Endothelial cell of hepatic sinusoid (primary cell): ENCODE data around the gene ELF5.

Source experiments
- in situ Hi-C: cut with HindIII; loops from 2 replicates; pipeline ENCODE4 v1.10.0; 2017; ENCODE audit warnings: low sequenced_read_pairs

Gene ELF5

DNA sequence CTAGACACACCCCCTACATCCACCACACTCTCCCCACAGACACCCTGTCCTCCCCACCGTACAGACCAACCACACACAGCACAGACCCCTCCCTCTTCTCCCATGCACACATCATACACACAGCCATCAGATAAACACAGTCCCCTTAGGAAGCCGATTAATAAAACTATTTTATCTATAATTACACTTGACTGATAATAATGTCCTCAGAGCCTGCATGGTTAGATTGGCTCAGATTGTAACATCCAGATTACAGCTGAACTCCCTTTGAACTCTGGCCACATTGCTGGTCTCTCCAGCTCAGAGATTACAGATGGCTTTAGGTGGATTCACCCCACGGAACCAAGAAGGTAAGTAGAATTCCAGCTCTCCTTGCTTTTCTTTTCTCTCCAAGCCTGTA, 9.5 kb upstream of the ELF5 start:
- in situ Hi-C loops = no loop called here

DNA sequence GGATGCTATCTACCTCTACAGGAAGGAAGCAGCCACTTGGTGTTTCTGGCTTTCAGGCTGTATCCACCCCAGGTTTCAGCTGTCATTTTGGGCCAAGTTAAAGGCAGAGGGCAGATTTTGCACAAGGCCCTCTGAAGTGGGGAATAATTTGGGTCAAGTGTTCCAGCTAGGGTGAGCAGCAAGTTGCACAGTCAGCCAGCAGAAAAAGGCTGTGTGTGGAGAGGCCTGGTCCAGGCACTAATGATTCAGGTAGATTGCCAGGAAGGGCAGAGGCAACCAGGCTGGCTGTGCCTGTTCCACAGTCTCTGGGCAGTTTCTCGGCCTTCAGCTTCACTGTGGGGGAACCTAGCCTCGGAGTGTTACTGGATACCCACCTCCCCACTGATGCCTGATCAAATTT, 8.6 kb upstream of the ELF5 start:
- in situ Hi-C loops = no loop called here

DNA sequence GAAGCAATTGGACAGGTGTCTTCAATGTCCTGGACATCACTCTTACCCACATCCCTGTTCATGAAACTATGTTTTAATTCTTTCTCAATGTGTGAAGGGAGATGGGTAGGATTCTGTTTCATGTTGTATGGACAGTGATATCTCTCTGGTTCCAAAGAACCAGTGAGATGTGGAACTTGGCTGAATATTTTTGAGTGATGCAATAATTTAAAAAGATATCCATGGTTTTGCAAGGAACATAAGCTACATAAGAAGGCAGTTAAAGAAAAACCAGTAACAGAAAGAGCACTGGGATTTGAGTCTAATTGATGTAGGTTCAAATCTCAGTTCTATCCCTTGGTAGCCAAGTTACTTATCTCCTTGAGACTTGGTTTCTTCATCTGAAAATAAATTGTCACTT, 7.7 kb upstream of the ELF5 start:
- in situ Hi-C loops = no loop called here

DNA sequence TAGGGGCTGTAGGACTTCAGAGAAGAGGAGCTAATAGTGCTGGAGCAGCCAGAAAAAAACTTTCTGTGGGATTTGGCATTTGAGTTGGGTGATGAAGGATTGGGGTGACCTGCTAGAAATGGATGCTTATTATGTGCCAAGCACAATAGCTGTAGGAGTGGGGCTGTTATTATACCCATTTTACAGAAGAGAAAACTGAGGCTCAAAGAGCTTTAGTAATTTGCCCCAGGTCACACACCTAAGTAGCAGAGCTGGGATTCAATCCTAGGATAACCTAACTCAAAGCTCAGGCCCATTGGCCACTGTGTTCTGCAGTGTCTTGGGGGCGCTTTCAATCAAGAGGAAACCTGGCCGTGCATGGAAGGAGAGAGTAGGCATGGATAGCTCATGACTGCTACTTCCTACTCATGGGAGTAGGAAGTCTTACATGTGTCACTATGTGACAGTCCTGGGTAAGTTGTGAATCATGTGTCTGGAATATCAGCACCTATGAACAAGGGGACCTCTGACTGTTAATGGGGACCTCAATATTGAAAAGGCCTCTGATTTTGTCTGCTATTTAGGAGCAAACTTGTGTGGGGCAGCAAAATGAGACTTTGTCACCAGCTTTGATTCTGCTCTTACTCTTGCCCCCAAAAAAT, 6.1 kb upstream of the ELF5 start:
- in situ Hi-C loops = loop anchor here (10.0 kb wide), 1 partner anchor 895 kb away; the partner anchor contains the start of gene SLC1A2

DNA sequence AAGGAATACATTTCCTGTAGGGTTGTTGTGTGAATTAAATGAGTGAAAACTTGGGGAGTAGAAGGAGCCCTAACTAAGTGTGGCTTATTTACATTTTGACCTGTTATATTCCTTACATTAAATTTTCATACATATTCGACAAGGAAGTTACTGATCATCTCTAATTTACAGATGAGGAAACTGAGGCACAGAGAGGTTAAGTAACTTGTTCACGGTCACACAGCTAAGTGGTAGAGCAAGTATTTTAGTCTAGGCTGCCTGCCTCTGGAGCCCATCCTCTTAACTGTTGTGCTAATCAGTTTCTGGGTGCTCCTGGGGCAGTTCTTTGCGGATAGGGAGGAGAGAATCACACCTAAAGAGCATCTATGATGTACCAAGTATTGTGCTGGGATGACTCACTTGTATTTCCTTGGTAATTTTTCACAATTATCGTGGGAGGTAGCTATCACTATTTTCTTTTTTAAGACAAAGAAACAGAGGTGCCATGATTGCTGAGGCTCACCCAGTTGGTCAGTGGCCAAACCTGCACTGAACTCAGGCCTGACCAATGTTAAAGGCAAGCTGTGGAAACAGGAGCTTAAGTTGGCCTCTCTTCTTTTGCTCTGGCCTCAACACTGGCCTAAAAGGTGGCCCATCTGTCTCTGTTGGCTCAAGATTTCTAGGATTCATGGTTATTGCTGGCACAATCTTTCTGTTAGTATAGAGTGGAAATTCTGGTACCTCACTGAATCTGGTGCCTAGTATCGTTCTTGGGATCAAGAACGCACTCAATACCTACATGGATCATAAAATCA, 2.9 kb upstream of the ELF5 start:
- in situ Hi-C loops = loop anchor here (10.0 kb wide), 1 partner anchor 898 kb away; the partner anchor contains the start of gene SLC1A2

DNA sequence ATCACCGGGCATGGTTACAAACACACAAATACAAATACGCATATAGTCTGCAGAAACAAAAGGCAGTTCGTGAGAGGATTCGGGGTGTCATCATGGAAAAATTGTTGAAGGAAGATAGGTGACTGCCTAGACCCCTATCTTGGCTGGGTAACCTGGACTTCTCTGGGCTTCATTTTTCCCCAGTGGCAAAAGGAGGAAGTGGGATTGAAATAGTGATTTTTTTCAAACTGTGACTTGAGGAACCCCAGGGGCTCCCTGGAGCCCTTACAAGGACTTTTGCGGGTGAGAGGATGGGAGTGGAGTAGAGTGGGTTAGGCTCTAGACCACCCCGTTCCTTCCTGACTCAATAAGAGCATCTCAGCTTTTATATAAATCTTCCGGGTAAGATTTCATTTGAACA, 1.0 kb upstream of the ELF5 start:
- in situ Hi-C loops = loop anchor here (10.0 kb wide), 1 partner anchor 900 kb away; the partner anchor contains the start of gene SLC1A2

DNA sequence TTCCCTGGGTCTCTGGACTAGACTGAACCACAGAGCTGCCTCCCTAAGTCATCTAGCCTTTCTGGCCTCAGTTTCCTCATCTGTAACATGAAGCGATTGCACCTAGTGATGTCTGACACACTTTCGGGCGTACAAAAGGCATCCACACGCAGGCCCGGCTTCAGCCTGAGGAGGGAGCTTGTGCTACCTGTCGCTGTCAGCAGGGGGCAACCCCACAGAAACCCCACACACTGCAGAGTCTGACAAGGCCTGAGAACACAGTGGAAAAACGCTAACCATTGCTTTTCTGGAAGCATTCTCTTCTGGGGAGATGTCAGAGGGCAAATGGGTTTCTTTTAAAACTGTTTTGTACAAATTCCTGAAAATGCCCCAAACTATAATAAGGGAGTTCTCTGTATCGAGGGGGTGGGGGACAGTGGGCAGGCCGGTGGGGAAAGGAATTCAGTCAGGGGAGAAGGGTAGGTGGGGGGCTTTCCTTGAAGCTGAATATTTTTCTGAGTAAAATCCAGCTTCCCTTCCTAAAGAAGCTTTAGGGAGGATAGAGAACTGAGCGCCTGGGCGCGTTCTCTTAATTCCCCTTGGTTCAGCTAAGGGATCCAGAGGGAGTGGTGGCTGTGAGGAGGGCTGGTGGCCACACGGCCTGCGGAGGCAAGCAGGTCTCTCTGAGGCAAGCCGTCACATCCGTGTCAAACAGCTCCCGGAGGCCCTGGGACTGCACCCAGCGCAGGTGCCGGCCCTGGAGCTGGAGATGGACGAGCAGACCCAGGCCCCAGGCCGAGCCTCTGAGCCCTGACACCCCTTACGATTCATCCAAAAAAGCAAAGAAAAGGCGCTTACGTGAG, 533 bp downstream of the ELF5 start:
- in situ Hi-C loops = loop anchor here (10.0 kb wide), 1 partner anchor 902 kb away; the partner anchor contains the start of gene SLC1A2

DNA sequence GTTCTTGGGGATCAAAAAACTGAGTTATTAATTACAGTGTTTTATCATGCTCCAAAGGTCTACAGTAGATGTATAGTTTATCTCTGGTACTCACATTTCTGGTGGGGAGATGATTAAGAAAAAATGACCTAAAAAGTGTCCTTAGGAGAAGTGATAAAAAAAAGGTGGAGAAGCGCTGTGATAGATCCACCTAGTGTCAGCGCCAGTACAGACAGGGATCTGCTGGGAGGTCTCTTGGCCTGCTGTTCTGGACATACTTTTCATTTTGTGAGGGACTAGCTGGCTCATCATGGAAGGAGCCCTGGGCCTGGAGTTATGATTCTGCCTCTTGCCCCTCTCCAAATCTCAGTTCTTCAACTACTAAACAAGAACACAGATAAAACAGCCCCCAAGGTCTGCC, 2.9 kb downstream of the ELF5 start:
- in situ Hi-C loops = loop anchor here (10.0 kb wide), 1 partner anchor 904 kb away; the partner anchor contains the start of gene SLC1A2

DNA sequence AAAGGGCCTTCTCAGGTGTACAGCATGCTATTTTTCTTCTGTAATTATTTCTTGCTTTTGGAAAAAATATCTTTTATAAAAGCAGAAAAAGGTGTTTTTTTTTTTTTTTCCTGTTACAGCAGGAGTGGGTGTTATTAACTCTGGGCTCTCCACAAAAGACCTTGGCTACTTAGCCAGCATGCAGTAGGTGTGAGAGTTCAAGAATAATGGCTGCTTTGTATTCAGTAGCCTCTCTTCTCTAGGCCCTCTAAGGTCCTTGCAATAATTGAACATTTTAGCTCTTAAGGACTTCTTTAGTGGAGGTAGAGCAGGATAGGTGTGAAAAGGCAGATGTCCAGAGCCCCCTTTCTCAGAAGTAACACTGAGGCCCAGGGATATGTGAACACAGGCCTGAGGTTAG, 3.4 kb downstream of the ELF5 start:
- in situ Hi-C loops = loop anchor here (10.0 kb wide), 1 partner anchor 905 kb away; the partner anchor contains the start of gene SLC1A2

DNA sequence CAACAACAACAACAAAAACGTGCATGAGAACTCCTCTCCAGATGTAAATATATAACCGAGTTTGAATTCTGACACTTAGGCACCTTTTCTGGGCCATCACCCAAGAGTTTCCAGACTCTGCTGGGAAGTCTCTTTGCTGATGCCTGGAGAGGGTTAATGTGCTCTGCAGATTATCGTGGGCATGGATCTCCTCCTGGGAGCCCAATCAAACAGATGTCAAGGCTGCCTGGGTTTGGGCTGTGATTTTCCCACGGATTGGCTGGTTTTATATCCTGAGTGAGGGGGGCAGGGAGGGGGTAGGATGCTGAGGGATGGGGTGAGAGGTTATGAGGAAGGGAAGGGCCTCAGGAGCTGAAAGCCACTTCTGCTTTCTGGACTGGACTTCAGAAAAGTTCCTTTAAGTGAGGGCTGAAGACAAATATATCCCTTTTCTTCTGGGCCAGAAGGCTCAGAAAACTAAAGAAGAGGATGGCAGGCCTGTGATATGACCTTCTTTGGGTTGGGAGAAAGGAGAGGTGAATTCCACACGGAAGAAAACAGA, 4.2 kb downstream of the ELF5 start:
- in situ Hi-C loops = no loop called here

DNA sequence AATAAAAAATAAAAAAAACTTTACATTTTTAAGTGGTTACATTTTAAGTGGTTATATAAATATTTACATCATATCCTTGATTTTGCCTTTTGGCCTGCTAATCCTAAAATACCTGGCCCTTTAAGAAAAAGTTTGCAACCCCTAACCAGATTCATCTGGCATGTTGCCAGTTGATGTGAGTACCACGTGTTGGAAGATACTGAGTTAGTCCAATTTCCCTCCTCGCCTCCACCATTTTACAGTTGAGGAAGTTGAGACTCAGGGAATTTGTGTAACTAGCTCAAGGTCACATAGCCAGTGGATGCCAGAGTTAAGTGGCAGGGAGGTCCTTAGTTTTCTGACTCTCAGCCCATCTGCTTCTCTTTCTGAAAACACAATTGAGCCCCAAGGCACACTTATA, 5.1 kb downstream of the ELF5 start:
- in situ Hi-C loops = no loop called here

DNA sequence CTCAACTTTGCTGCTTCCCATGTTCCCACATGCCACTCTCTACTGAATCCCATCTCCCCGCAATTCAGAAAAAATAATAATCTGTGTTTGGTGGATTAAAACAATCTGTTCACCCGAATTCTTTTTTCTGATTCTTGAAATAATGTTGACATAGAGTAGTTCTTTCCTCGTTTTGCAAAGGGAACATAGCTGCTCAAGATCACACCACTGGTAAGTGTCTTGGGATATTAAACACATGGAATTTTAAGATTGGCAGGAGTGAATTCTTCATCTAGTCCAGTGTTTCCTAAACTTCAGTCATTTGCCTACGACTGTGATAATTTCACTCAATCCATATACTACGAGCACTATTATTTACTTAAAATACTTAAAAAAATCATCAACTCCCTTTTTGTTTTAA, 6.0 kb downstream of the ELF5 start:
- in situ Hi-C loops = no loop called here

DNA sequence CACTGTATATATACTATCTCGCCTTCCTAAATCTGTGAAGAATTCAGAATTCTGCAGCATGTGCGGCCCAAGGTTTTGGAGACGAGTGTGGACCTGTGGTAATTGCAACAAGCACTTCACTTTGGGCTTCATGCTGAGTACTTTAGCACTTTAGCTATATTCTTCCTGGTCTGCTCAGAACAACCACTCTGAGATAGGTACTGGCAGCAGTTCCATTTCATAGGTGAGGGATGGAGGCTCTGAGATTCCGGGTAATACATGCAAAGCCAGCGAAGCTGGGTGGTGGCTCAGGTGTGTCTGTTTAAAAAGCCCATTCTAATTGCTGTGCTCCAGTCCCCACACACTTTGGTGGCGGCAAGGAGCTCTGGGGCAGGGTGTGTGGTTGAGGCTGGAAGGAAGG, 6.4 kb downstream of the ELF5 start:
- in situ Hi-C loops = no loop called here

DNA sequence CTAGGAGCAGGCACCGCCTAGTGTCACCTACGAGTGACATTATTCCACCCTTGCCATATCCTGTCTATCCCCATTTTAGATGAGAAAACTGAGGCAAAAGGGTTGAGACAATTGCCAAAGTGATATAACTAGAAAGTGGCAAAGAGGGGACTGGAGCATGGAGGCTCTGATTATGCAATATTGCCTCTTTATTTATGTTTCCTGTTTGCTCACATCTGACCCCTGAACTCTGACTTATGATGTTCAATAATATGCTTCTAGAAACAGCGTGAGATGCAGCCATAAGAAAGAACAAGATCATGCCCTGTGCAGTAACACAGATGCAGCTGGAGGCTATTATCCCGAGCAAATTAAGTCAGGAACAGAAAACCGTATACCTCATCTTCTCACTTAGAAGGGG, 7.7 kb downstream of the ELF5 start:
- in situ Hi-C loops = no loop called here

DNA sequence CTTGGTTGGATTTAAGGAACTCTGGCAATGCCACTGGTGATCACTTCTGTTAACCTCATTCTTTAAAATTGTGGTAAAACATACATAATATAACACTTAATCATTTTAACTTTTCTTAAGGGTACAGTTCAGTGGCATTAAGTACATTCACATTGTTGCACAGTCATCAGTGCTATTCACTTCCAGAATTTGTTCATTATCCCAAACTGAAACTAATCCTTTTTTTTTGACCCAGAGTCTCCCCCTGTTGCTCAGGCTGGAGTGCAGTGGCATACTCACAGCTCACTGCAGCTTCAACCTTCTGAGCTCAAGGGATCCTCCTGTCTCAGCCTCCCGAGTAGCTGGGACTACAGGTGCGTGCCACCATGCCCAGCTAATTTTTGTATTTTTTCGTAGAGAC, 10.6 kb downstream of the ELF5 start:
- in situ Hi-C loops = loop anchor here (5.0 kb wide), 1 partner anchor 36 kb away; no protein-coding TSS in a partner anchor

DNA sequence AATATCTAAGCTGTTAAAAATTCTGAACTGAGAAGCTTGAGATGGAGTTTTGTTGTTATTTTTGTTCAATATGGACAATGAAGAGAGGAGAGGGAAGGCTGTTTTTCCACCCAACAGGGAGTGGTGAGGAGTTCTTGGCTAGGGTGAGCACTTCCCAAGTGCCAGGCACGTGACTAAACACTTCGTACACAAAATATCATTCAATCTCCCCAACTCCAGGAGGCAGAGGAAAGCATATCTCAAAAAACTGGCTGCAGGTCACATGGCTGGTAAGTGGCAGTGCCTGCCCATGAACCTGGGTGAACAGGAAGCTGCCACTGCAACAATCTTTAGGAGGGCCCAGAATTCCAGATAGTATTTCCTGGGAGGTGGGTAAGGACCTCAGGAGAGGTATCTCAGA, 11.6 kb downstream of the ELF5 start:
- in situ Hi-C loops = loop anchor here (5.0 kb wide), 1 partner anchor 35 kb away; no protein-coding TSS in a partner anchor

DNA sequence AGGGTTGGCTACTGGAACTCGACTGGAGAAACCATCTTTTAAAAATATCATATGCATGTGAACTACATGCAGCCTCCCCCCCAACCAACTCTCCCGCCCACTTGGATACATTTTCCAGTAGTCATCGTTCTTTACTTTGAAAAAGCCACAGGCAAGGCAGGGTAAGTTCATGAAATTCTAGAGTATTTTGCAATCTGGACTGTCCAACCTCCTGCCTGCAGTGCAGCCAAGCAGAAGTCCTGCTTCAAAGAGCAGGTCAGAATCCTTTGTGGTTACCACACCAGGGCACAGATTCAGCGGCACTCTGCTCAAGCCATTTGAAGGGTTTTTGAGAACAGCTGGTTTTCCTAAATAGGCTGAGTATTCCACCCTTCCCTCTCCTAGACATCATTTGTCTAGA, 12.1 kb downstream of the ELF5 start:
- in situ Hi-C loops = loop anchor here (5.0 kb wide), 1 partner anchor 34 kb away; no protein-coding TSS in a partner anchor

DNA sequence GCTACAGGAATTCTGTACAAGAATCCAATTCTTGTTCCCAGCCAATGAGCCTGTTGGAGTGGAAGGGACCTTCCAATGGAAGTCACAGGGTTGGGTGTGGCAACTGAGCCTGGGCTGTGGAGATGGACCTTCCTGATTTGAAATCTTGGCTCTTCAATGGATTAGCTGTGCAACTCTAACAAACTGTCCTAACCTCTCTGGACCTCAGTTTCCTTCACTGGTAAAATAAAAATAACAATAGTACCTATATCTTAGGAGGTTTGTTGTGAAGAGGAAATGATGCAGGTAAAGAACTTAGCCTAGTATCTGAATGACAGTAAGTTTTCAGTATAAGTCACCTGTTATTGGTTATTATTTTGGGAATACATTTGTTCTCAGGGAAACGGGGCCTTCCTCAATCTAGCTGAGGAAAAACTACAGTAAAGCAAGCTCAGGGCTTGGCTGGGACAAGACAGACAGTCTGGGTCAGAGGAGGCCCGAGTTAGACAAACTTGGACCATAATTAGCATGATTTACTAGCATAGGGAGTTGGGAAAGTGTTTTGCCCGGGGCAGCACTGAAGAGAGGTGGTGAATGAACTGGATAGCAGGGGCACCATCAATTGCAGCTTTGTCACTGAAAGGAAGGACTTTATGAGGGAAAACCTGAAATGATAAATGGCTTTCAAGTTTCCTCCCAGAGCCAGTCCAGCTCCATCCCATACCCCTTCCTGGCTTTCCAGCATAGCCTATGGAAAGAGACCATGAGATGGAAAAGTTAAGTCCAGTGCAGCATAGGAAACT, 13.7 kb downstream of the ELF5 start:
- in situ Hi-C loops = loop anchor here (5.0 kb wide), 1 partner anchor 33 kb away; no protein-coding TSS in a partner anchor

DNA sequence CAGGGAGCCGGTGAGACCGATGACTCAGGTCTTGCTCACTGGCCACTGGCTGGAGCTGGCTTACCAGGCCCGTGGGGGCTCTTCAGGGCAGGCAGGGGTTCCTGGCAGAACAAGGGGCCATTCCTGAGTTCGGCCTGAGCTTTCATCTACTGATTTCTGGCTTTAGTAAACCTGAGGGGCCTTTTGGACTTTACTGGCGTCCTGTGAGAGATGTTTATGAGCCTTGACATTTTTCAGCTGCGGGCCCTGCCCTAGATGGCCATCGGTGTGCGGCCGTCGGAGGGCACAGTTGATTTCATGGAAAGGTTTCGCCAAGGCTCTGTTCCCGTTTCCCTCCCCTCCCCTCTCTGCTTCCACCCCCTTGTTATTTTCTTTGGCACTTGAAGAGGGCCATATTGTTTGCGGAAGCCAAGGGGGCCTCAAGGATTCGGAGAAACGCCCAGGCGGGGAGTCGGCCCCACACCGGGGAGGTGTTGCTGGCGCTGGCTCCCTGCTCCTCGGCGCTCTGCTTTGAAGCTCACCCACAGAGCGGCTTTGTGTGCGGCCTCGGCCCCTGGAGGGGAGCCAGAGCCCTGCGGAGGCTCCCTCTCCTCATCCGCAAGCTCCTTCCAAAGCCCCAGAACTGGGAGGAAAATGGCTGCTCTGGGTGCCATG, 17.7 kb downstream of the ELF5 start:
- in situ Hi-C loops = no loop called here
